IPS-18a (cell line): ENCODE results near the gene PLXNC1.

ENCODE experiments used
- H3K27ac ChIP-seq: one replicate; pipeline ENCODE4 v1.5.1; 2013; ENCODE audit warnings: low read length
- H3K27me3 ChIP-seq: one replicate; pipeline ENCODE4 v1.6.1; 2013; ENCODE audit warnings: mild to moderate bottlenecking, low read length; ENCODE audit not compliant: control insufficient read depth, insufficient read depth
- H3K36me3 ChIP-seq: one replicate; pipeline ENCODE4 v1.6.1; 2013; ENCODE audit warnings: low read depth, low read length; ENCODE audit not compliant: control insufficient read depth
- H3K4me1 ChIP-seq: one replicate; pipeline ENCODE4 v1.6.1; 2013; ENCODE audit warnings: low read depth, low read length; ENCODE audit not compliant: control insufficient read depth
- H3K4me3 ChIP-seq: one replicate; pipeline ENCODE4 v1.5.1; 2013; ENCODE audit warnings: low read length
- H3K9ac ChIP-seq: one replicate; pipeline ENCODE4 v1.6.1; 2013; ENCODE audit warnings: mild to moderate bottlenecking, low read length, moderate library complexity
- H3K9me3 ChIP-seq: one replicate; pipeline ENCODE4 v1.6.1; 2013; ENCODE audit warnings: low read depth, low read length; ENCODE audit not compliant: control insufficient read depth

Gene PLXNC1

GRCh38 chr12:94326727-94327126 is 178.3 kb downstream of the PLXNC1 start:
- no peaks in the 10 kb centered on the region for H3K27me3 ChIP-seq
- no peaks in the 10 kb centered on the region for H3K9me3 ChIP-seq
- no peaks in the 10 kb centered on the region for H3K4me1 ChIP-seq
- no peak overlapping the region for H3K4me3 ChIP-seq
- peaks cover 10% of the 10 kb centered on the region for H3K36me3 ChIP-seq
- H3K27ac ChIP-seq, result no peak overlapping the region
- H3K9ac ChIP-seq, result no peak overlapping the region

GRCh38 chr12:94327809-94328208 is 179.4 kb downstream of the PLXNC1 start:
- H3K36me3 ChIP-seq, result peaks cover 9% of the 10 kb centered on the region
- H3K9me3 ChIP-seq, result no peaks in the 10 kb centered on the region
- H3K9ac ChIP-seq, result no peak overlapping the region
- H3K4me3 ChIP-seq, result no peak overlapping the region
- H3K4me1 ChIP-seq, result no peaks in the 10 kb centered on the region
- H3K27ac ChIP-seq, result no peak overlapping the region
- no peaks in the 10 kb centered on the region for H3K27me3 ChIP-seq

GRCh38 chr12:94329366-94329765 is 181.0 kb downstream of the PLXNC1 start:
- Histone ChIP-seq H3K9ac (no peak overlapping the region), H3K27ac (no peak overlapping the region), H3K27me3 (no peaks in the 10 kb centered on the region), H3K9me3 (no peaks in the 10 kb centered on the region), H3K4me1 (peaks cover 10% of the 10 kb centered on the region), H3K4me3 (no peak overlapping the region), H3K36me3 (peaks cover 3% of the 10 kb centered on the region)

GRCh38 chr12:94333396-94333795 is 185.0 kb downstream of the PLXNC1 start:
- Histone ChIP-seq H3K4me3 (no peak overlapping the region), H3K9ac (no peak overlapping the region), H3K27ac (no peak overlapping the region), H3K4me1 (peaks cover 10% of the 10 kb centered on the region), H3K9me3 (no peaks in the 10 kb centered on the region), H3K36me3 (no peaks in the 10 kb centered on the region), H3K27me3 (no peaks in the 10 kb centered on the region)

- Histone ChIP-seq H3K9ac (no peak overlapping the region), H3K9me3 (no peaks in the 10 kb centered on the region), H3K36me3 (no peaks in the 10 kb centered on the region), H3K4me1 (peaks cover 10% of the 10 kb centered on the region), H3K27me3 (no peaks in the 10 kb centered on the region), H3K27ac (no peak overlapping the region), H3K4me3 (no peak overlapping the region)
These were observed 188.0 kb downstream of the PLXNC1 start for GRCh38 chr12:94336211-94336925.

- Histone ChIP-seq H3K4me3 (no peak overlapping the region), H3K36me3 (no peaks in the 10 kb centered on the region)
These were observed 189.8 kb downstream of the PLXNC1 start for GRCh38 chr12:94338006-94338794.

DNA sequence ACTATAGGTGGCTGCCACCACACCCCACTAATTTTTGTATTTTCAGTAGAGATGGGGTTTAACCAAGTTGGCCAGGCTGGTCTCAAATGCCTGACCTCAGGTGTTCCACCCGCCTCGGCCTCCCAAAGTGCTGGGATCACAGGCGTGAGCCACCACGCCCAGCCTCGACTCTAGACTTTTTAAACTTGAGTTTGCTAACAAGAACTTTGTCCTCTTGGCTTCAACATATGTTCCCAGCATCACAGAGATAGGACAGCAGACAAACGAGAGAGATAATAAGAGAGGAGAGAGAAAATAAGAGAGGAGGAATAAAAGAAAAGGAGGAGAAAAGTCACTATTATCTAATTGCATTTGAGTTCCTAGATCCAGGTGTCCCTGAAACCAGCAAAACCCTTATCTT is 192.2 kb downstream of the PLXNC1 start:
- H3K27ac ChIP-seq, result no peak overlapping the region
- H3K27me3 ChIP-seq, result no peaks in the 10 kb centered on the region
- no peaks in the 10 kb centered on the region for H3K36me3 ChIP-seq
- H3K4me1 ChIP-seq, result no peaks in the 10 kb centered on the region
- H3K4me3 ChIP-seq, result no peak overlapping the region
- H3K9ac ChIP-seq, result no peak overlapping the region
- H3K9me3 ChIP-seq, result no peaks in the 10 kb centered on the region

More at GRCh38 chr12:94338006-94338794, 189.8 kb downstream of the PLXNC1 start:
- H3K27ac ChIP-seq, result no peak overlapping the region
- H3K9ac ChIP-seq, result no peak overlapping the region
- H3K4me1 ChIP-seq, result peaks cover 10% of the 10 kb centered on the region
- H3K9me3 ChIP-seq, result no peaks in the 10 kb centered on the region
- no peaks in the 10 kb centered on the region for H3K27me3 ChIP-seq

- no peaks in the 10 kb centered on the region for H3K27me3 ChIP-seq
- H3K4me3 ChIP-seq, result no peak overlapping the region
- H3K9ac ChIP-seq, result no peak overlapping the region
- no peaks in the 10 kb centered on the region for H3K4me1 ChIP-seq
- H3K27ac ChIP-seq, result no peak overlapping the region
- no peaks in the 10 kb centered on the region for H3K36me3 ChIP-seq
- H3K9me3 ChIP-seq, result peaks cover 6% of the 10 kb centered on the region
These were observed 204.8 kb downstream of the PLXNC1 start for GRCh38 chr12:94353130-94353529.
